SHP77 treated with DMSO at 0.1 percent for 48 hours (cell line): ENCODE measurements around the gene CHST12.
"Not testable (repeated sequence)": the region's sequence is repeated elsewhere in the genome, so short reads cannot be mapped to it uniquely, and the experiment has no call there.

ENCODE experiments used
- DNase-seq: peaks from one replicate; lab custom pipeline; 2025; lab: John Stamatoyannopoulos, UW

The CHST12 gene

GRCh38 chr7:2378125-2378524 lies 25.3 kb upstream of the CHST12 start:
- DNase-seq, result not testable (repeated sequence)

GRCh38 chr7:2379161-2379560 lies 24.2 kb upstream of the CHST12 start:
- DNase-seq, result no peak

- no peak for DNase-seq
These were observed 23.5 kb upstream of the CHST12 start for GRCh38 chr7:2379821-2380450.

- no peak for DNase-seq
These were observed 22.9 kb upstream of the CHST12 start for GRCh38 chr7:2380461-2380860.

GRCh38 chr7:2381227-2381626 lies 22.2 kb upstream of the CHST12 start:
- DNase-seq, result no peak

- no peak for DNase-seq
These were observed 21.4 kb upstream of the CHST12 start for GRCh38 chr7:2381881-2382509.

- no peak for DNase-seq
These were observed 19.7 kb upstream of the CHST12 start for GRCh38 chr7:2383543-2384274.

- DNase-seq, result no peak
These were observed 18.8 kb upstream of the CHST12 start for GRCh38 chr7:2384354-2385243.

- DNase-seq, result not testable (repeated sequence)
These were observed 17.3 kb upstream of the CHST12 start for GRCh38 chr7:2386122-2386521.

GRCh38 chr7:2386964-2387669 lies 16.3 kb upstream of the CHST12 start:
- DNase-seq, result no peak

GRCh38 chr7:2387897-2388636 lies 15.3 kb upstream of the CHST12 start:
- DNase-seq, result no peak

- no peak for DNase-seq
These were observed 14.8 kb upstream of the CHST12 start for GRCh38 chr7:2388637-2388954.

GRCh38 chr7:2390020-2390816 lies 13.2 kb upstream of the CHST12 start:
- DNase-seq, result not testable (repeated sequence)

GRCh38 chr7:2393706-2394105 lies 9.7 kb upstream of the CHST12 start:
- DNase-seq, result no peak

GRCh38 chr7:2394566-2395082 lies 8.8 kb upstream of the CHST12 start:
- DNase-seq, result no peak

- no peak for DNase-seq
These were observed 4.9 kb upstream of the CHST12 start for GRCh38 chr7:2398506-2398905.

GRCh38 chr7:2399848-2400587 lies 3.4 kb upstream of the CHST12 start:
- DNase-seq, result no peak

- no peak for DNase-seq
These were observed 761 bp upstream of the CHST12 start for GRCh38 chr7:2402687-2403013.
